ENCODE results near the gene PFKP. TPM values are rescaled to one million over a fixed set of nuclear protein-coding genes. Genes with fewer than 3 reads are reported as not detected.
A peak's percentile ranks its signal among the peaks of the same experiment; 100 is the strongest.

PFKP gene
- total RNA-seq, 1 donor from 2014 or later, result 42.8 TPM

DNA sequence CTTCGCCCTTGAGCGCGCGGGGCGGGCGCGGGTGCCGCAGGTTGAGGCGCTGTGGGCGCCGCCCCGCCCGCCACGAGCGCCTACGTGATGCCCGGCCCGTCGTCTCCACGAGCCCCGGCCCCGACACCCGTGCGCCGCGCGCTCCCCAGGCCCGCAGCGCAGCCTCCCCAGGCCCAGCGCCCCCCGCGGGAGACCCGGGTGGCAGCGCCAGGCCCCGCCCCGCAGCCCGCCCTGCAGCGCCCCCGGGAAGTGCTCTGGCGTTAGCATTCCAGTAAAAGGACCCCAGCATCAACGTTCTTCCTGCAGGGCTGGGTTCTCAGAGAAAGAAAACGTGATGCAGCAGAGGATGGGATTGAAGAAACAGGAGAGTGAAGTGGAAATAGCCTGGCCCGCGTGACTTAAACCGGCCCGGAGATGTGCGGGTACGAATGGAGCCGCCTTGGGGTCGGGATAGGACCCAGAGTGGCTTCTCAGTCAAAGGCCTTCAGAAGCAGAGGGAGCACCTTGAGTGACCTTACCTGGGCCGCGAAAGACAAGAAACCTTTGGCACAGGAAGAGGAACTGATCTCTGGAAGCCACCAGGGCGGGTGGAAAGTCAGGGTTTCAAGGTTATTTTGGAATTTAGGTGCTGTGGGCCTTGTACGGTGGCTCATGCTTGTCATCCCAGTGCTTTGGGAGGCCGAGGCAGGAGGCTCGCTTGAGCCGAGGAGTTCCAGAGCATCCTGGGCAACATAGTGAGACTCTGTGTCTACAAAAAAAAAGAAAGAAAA, 1.8 kb downstream of the PFKP start:
- CTCF ChIA-PET, result no interaction called here

DNA sequence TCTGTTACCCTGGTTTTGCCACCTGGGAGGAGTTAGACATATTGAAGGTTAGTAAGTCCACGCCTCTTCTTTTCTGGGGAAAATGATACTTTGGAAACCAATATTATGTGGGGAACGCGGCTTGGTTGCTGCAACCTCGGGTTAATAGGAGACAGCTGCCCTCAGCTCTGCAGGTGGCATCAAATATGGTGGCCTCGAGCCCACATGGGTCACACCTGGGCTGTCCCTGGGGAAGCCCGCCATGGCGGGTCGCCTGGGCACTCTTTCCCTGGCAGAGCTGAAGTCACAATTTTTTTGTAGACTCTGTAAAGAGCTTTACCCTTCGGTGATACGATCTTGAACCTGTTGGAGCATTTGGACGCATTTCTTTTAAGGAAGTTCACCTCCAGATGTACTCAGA, 2.5 kb downstream of the PFKP start:
- Mint-ChIP-seq H3K9me3 (no peaks in the 10 kb centered on the region), H3K4me1 (peaks cover 34% of the 10 kb centered on the region), H3K27ac (no peak overlapping the region), H3K27me3 (no peaks in the 10 kb centered on the region), H3K4me3 (peak overlapping the region; percentile 78), H3K36me3 (ENCODE audit: low read depth) (peaks cover 13% of the 10 kb centered on the region)
- intact Hi-C loops (cut with micrococcal nuclease), result loop anchor here (10.0 kb wide), 1 partner anchor 1335 kb away; the partner anchor contains the start of gene ADARB2
- ATAC-seq (ENCODE audit: low read depth), result no peak
- DNase-seq, result no peak
- ChIA-PET POLR2A (no interaction called here), CTCF (no interaction called here)
- TF ChIP-seq, protein P1, sequence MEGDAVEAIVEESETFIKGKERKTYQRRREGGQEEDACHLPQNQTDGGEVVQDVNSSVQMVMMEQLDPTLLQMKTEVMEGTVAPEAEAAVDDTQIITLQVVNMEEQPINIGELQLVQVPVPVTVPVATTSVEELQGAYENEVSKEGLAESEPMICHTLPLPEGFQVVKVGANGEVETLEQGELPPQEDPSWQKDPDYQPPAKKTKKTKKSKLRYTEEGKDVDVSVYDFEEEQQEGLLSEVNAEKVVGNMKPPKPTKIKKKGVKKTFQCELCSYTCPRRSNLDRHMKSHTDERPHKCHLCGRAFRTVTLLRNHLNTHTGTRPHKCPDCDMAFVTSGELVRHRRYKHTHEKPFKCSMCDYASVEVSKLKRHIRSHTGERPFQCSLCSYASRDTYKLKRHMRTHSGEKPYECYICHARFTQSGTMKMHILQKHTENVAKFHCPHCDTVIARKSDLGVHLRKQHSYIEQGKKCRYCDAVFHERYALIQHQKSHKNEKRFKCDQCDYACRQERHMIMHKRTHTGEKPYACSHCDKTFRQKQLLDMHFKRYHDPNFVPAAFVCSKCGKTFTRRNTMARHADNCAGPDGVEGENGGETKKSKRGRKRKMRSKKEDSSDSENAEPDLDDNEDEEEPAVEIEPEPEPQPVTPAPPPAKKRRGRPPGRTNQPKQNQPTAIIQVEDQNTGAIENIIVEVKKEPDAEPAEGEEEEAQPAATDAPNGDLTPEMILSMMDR (IDR thresholded peaks at IDR 0.05), result no peak

More for the DNA sequence above, 1.8 kb downstream of the PFKP start:
- H3K27me3 Mint-ChIP-seq, result no peaks in the 10 kb centered on the region
- H3K36me3 Mint-ChIP-seq (ENCODE audit: low read depth), result peaks cover 13% of the 10 kb centered on the region
- peaks cover 35% of the 10 kb centered on the region for H3K4me1 Mint-ChIP-seq
- intact Hi-C loops (cut with micrococcal nuclease), result loop anchor here (1.0 to 10.0 kb wide), 2 partner anchors 103 to 1334 kb away; partner anchors contain the start of genes ADARB2 and PITRM1
- POLR2A ChIA-PET, result no interaction called here
- DNase-seq (peak; percentile 35), ATAC-seq (ENCODE audit: low read depth) (peak; percentile 15)
- H3K9me3 Mint-ChIP-seq, result no peaks in the 10 kb centered on the region
- H3K27ac Mint-ChIP-seq, result no peak overlapping the region
- peak overlapping the region; percentile 90 for H3K4me3 Mint-ChIP-seq
- TF ChIP-seq, protein P1 (IDR thresholded peaks at IDR 0.05), result no peak

DNA sequence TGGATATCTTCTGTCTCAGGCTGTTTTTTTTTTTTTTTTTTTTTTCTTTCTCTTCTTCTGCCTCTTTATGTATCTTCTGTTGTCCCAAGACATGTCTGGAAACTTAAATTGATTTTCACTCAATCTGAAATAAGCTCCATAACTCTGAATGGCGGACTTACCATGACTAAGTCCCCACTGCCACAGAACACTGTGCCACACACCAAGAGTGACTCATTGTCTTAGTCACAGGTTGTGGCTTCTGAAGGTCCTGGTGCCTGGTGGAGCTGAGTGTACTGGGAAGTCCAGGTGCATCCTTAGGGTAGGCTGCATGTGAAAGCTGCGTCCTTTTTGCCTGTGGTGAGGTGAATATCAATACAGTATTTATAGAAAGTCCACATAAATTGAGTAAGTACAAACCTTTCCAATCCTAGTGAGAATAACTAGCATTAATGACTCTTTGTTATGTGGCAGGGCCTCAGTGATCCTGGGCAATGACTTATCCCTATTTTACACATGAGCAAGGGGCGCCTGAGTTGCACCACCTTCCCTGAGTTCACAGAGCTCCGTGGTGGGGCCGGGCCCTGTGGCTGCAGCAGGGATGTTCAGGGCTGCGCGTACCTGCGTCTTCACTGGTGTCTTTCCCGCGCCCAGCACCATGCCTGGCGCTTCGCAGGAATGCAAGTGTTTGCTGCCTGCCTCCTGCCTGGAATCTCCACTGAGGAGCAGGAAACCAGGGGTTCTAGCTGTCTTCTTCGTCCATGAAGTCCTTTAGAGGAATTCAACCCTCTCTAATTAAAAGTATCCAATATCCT, 4.3 kb downstream of the PFKP start:
- H3K9me3 Mint-ChIP-seq, result no peaks in the 10 kb centered on the region
- peaks cover 13% of the 10 kb centered on the region for H3K36me3 Mint-ChIP-seq (ENCODE audit: low read depth)
- peaks cover 22% of the 10 kb centered on the region for H3K4me1 Mint-ChIP-seq
- ATAC-seq (ENCODE audit: low read depth) (no peak), DNase-seq (no peak)
- peak overlapping the region; percentile 25 for H3K4me3 Mint-ChIP-seq
- H3K27me3 Mint-ChIP-seq, result no peaks in the 10 kb centered on the region
- POLR2A ChIA-PET, result no interaction called here
- H3K27ac Mint-ChIP-seq, result no peak overlapping the region
- TF ChIP-seq, protein P1 (IDR thresholded peaks at IDR 0.05), result no peak
- intact Hi-C loops (cut with micrococcal nuclease), result no loop called here
- CTCF ChIA-PET, result interaction anchor here (1.2 kb wide), 1 partner anchor 28 kb away, joined by 3 read pairs; no protein-coding TSS in a partner anchor

DNA sequence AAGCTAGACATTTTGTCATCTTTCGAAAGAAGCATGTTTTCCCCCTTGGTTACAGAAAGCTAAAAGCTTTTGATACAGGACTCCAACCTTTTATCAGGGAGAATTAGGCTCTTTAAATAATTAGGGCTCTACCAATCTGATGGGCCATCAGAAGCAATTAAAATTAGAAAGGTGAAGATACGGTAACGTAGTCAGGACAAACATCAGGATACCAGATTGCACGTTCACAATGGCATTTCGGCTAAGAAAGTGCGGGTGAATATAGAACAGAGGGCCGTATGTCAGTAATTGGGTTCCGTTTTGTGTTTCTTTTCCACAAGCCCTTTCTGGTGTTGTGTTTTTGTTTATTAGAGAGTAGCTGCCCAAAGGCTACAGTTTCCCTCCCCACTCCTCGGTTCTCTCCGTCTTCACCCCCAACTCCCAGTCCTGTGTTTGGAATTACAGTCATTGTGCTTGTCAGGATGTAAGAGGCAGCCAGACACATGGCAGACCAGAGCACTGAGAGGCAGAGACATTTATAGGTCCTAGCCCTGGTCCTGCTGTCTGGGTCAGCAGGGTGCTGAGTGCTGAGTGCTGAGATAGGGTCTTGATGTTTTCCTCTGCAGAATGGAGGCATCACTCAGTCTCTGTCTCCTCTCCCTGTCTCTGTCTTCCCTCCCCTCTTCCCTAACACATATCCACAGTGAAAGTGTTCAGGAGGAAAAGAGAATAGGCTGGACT, 5.5 kb downstream of the PFKP start:
- TF ChIP-seq, protein P1 (IDR thresholded peaks at IDR 0.05), result no peak
- ChIA-PET POLR2A (no interaction called here), CTCF (no interaction called here)
- no peak for ATAC-seq (ENCODE audit: low read depth)
- Mint-ChIP-seq H3K36me3 (ENCODE audit: low read depth) (peaks cover 13% of the 10 kb centered on the region), H3K27ac (no peak overlapping the region), H3K27me3 (no peaks in the 10 kb centered on the region), H3K4me3 (no peak overlapping the region), H3K4me1 (peaks cover 21% of the 10 kb centered on the region), H3K9me3 (no peaks in the 10 kb centered on the region)
- intact Hi-C loops (cut with micrococcal nuclease), result no loop called here
- DNase-seq, result no peak
